ENCODE measurements around the gene NELL1. TPM values are rescaled to one million over a fixed set of nuclear protein-coding genes. Genes with fewer than 3 reads are reported as not detected.

Gene NELL1
- total and polyA plus RNA-seq, 4 donors: 0.05 to 0.31 (median 0.12) TPM; not detected in 1

DNA sequence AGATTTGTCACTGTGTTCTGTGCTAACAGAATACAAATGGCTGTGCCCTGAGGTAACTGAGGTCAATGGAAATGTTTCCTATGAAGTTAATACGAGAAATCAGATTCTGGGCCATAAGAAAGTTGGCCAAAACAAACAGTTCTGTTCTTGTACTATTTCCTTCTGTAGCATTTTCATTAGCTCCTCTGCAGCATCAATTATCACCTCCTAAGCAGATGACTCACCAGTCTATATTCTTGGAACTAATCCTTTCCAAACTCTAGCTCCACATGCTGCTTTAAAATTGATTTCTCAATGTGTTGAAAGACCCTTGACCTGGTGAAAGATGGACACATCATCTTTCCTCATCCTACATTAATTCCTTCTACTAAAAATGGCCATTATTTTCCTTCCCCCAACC lies 736.0 kb downstream of the NELL1 start:
- ATAC-seq (ENCODE audit: insufficient read depth, low FRiP score) (no peak), DNase-seq (peak in 1 of 3 donors; percentile 17)
- Histone ChIP-seq H3K4me3 (no peak overlapping the region), H3K27ac (ENCODE audit: low read depth in 1 of 2, low read length in 1 of 2) (no peak overlapping the region), H3K27me3 (ENCODE audit: control insufficient read depth in 3 of 3, insufficient read depth in 3 of 3, low read length in 2 of 3) (no peaks in the 10 kb centered on the region), H3K4me1 (ENCODE audit: control insufficient read depth in 5 of 5, insufficient read depth in 5 of 5, low read length in 5 of 5) (no peaks in the 10 kb centered on the region), H3K9ac (ENCODE audit: insufficient read depth in 1 of 2, low read length in 2 of 2) (no peak overlapping the region), H3K36me3 (ENCODE audit: control insufficient read depth in 4 of 4, insufficient read depth in 4 of 4, low read length in 4 of 4) (no peaks in the 10 kb centered on the region), H3K9me3 (ENCODE audit: control insufficient read depth in 4 of 4, insufficient read depth in 3 of 4, low read length in 3 of 4) (peaks cover 0 to 4% (median 0%) of the 10 kb centered on the region in 4 donors)
- TF ChIP-seq, protein P1, sequence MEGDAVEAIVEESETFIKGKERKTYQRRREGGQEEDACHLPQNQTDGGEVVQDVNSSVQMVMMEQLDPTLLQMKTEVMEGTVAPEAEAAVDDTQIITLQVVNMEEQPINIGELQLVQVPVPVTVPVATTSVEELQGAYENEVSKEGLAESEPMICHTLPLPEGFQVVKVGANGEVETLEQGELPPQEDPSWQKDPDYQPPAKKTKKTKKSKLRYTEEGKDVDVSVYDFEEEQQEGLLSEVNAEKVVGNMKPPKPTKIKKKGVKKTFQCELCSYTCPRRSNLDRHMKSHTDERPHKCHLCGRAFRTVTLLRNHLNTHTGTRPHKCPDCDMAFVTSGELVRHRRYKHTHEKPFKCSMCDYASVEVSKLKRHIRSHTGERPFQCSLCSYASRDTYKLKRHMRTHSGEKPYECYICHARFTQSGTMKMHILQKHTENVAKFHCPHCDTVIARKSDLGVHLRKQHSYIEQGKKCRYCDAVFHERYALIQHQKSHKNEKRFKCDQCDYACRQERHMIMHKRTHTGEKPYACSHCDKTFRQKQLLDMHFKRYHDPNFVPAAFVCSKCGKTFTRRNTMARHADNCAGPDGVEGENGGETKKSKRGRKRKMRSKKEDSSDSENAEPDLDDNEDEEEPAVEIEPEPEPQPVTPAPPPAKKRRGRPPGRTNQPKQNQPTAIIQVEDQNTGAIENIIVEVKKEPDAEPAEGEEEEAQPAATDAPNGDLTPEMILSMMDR (IDR thresholded peaks at IDR 0.05; ENCODE audit: control extremely low read depth, extremely low read depth): no peak
- WGBS, 2 donors: 59 to 69% methylated on average over 1 of the region's 1 CpG

DNA sequence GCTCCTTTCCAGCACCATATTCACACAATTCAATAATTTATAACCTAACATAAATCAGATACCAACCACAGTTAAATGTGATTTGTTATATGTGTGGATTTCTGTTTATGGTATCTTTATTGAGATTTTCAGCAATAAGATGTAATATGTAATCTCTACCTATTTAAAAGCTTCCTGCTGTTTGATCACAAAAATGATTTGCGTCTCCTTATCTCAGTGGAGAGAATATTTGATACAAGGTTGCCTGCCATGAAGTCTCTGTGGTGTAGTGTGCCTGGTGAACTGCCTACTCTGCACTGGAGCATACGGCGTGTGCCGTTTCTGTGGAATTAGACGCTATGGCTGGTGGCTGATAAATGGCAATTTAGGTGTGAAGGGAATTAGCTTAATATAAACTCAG lies 741.1 kb downstream of the NELL1 start:
- Histone ChIP-seq H3K36me3 (ENCODE audit: control insufficient read depth in 4 of 4, insufficient read depth in 4 of 4, low read length in 4 of 4) (no peaks in the 10 kb centered on the region), H3K9me3 (ENCODE audit: control insufficient read depth in 4 of 4, insufficient read depth in 3 of 4, low read length in 3 of 4) (peaks cover 0 to 4% (median 0%) of the 10 kb centered on the region in 4 donors), H3K9ac (ENCODE audit: insufficient read depth in 1 of 2, low read length in 2 of 2) (no peak overlapping the region), H3K4me3 (no peak overlapping the region), H3K27me3 (ENCODE audit: control insufficient read depth in 3 of 3, insufficient read depth in 3 of 3, low read length in 2 of 3) (no peaks in the 10 kb centered on the region), H3K27ac (ENCODE audit: low read depth in 1 of 2, low read length in 1 of 2) (no peak overlapping the region), H3K4me1 (ENCODE audit: control insufficient read depth in 5 of 5, insufficient read depth in 5 of 5, low read length in 5 of 5) (no peaks in the 10 kb centered on the region)
- WGBS, 2 donors: 90 to 92% methylated on average over 5 of the region's 5 CpGs
- ATAC-seq (ENCODE audit: insufficient read depth, low FRiP score): no peak
- TF ChIP-seq, protein P1 (IDR thresholded peaks at IDR 0.05; ENCODE audit: control extremely low read depth, extremely low read depth): no peak
- DNase-seq: no peak

DNA sequence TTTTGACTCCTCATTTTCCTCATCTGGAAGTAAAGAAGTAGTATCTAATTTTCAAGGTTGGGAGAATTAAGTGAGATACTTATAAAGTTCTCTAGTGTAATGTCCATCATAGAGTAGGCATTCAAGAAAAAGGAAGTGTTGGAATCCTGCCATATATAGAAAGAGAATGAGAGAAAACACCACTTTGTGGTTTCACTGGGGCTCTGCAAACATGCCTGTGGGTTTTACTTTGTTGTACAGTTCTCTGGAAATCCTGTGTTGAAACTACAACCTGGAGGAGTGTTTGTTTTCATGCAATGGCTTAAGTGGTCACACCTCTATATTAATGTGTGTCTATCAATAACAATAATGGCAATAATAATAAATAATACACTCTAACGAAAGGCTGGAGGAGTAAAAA lies 741.7 kb downstream of the NELL1 start:
- no peak overlapping the region for H3K4me3 ChIP-seq
- H3K9ac ChIP-seq (ENCODE audit: insufficient read depth in 1 of 2, low read length in 2 of 2): no peak overlapping the region
- H3K27me3 ChIP-seq (ENCODE audit: control insufficient read depth in 3 of 3, insufficient read depth in 3 of 3, low read length in 2 of 3): no peaks in the 10 kb centered on the region
- DNase-seq (peak in 2 of 3 donors; percentile 2 to 26), ATAC-seq (ENCODE audit: insufficient read depth, low FRiP score) (peak; percentile 27)
- 0 to 59% methylated on average over 1 of the region's 1 CpG for WGBS, 2 donors
- H3K4me1 ChIP-seq (ENCODE audit: control insufficient read depth in 5 of 5, insufficient read depth in 5 of 5, low read length in 5 of 5): no peaks in the 10 kb centered on the region
- TF ChIP-seq, protein P1 (IDR thresholded peaks at IDR 0.05; ENCODE audit: control extremely low read depth, extremely low read depth): no peak
- no peak overlapping the region for H3K27ac ChIP-seq (ENCODE audit: low read depth in 1 of 2, low read length in 1 of 2)
- no peaks in the 10 kb centered on the region for H3K36me3 ChIP-seq (ENCODE audit: control insufficient read depth in 4 of 4, insufficient read depth in 4 of 4, low read length in 4 of 4)
- H3K9me3 ChIP-seq (ENCODE audit: control insufficient read depth in 4 of 4, insufficient read depth in 3 of 4, low read length in 3 of 4): peaks cover 0 to 4% (median 0%) of the 10 kb centered on the region in 4 donors

DNA sequence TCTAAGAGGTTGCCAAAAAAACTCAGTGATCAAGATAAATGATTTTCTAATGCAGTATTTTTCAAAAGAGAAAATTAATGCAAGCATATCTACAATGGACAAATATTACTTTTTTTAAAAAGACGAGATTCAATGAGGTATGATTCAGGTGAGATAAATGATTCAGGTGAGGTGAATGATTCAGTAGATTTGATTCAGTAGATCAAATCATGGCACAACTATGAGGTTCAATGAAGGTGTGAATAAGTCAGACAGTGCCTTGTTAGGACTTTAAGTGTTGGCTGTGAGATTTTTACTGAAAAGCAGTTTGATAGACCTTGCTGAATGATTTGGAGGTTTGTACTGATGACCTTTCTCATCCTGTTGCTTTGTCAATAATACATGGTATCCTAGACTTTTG lies 742.2 kb downstream of the NELL1 start:
- Histone ChIP-seq H3K9ac (ENCODE audit: insufficient read depth in 1 of 2, low read length in 2 of 2) (no peak overlapping the region), H3K9me3 (ENCODE audit: control insufficient read depth in 4 of 4, insufficient read depth in 3 of 4, low read length in 3 of 4) (peaks cover 0 to 4% (median 0%) of the 10 kb centered on the region in 4 donors), H3K4me3 (no peak overlapping the region), H3K36me3 (ENCODE audit: control insufficient read depth in 4 of 4, insufficient read depth in 4 of 4, low read length in 4 of 4) (no peaks in the 10 kb centered on the region), H3K27ac (ENCODE audit: low read depth in 1 of 2, low read length in 1 of 2) (no peak overlapping the region), H3K27me3 (ENCODE audit: control insufficient read depth in 3 of 3, insufficient read depth in 3 of 3, low read length in 2 of 3) (no peaks in the 10 kb centered on the region), H3K4me1 (ENCODE audit: control insufficient read depth in 5 of 5, insufficient read depth in 5 of 5, low read length in 5 of 5) (no peaks in the 10 kb centered on the region)
- ATAC-seq (ENCODE audit: insufficient read depth, low FRiP score) (no peak), DNase-seq (no peak)
- 71 to 72% methylated on average over 1 of the region's 1 CpG for WGBS, 2 donors
- TF ChIP-seq, protein P1 (IDR thresholded peaks at IDR 0.05; ENCODE audit: control extremely low read depth, extremely low read depth): no peak
